C4-2B (cell line): Measurements from ENCODE around the gene ZNF48.

Experiments
- ZFX ChIP-seq: fragments of 450-650 bp; IDR thresholded peaks from 2 replicates; pipeline ENCODE4 v1.6.1; 2017
- TF ChIP-seq, protein P1 (sequence below): fragments of 450-650 bp; conservative IDR thresholded peaks from 2 replicates; pipeline ENCODE4 v1.5.1; 2017; ENCODE audit warnings: mild to moderate bottlenecking

- TF ChIP-seq, protein P1, sequence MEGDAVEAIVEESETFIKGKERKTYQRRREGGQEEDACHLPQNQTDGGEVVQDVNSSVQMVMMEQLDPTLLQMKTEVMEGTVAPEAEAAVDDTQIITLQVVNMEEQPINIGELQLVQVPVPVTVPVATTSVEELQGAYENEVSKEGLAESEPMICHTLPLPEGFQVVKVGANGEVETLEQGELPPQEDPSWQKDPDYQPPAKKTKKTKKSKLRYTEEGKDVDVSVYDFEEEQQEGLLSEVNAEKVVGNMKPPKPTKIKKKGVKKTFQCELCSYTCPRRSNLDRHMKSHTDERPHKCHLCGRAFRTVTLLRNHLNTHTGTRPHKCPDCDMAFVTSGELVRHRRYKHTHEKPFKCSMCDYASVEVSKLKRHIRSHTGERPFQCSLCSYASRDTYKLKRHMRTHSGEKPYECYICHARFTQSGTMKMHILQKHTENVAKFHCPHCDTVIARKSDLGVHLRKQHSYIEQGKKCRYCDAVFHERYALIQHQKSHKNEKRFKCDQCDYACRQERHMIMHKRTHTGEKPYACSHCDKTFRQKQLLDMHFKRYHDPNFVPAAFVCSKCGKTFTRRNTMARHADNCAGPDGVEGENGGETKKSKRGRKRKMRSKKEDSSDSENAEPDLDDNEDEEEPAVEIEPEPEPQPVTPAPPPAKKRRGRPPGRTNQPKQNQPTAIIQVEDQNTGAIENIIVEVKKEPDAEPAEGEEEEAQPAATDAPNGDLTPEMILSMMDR = no peak
- TF ChIP-seq ZFX = no peak
Measured at GRCh38 chr16:30416047-30416603, 20.9 kb downstream of the ZNF48 start.
